PFSK-1 (cell line): ENCODE measurements around the gene PNKP.

Experiments
- FOXP2 ChIP-seq: optimal IDR thresholded peaks from 2 replicates; pipeline ENCODE3; 2011; ENCODE audit warnings: borderline replicate concordance, control low read depth, inconsistent platforms; ENCODE audit not compliant: insufficient read depth; ENCODE audit errors: extremely low read length, extremely low read depth
- POLR2AphosphoS5 ChIP-seq: IDR thresholded peaks from 2 replicates; pipeline ENCODE4 v1.6.1; 2012; ENCODE audit warnings: low read depth, mild to moderate bottlenecking, control low read depth, low read length, moderate library complexity
- REST ChIP-seq, 2 experiments: IDR thresholded peaks; 2 replicates each; pipeline versions ENCODE4 v1.6.1 to v1.8.0; 2011 to 2012; ENCODE audit warnings: low read depth in 2 of 2, low read length in 2 of 2, control low read depth in 1 of 2, inconsistent platforms in 1 of 2, mild to moderate bottlenecking in 1 of 2, moderate library complexity in 1 of 2; ENCODE audit not compliant: insufficient read depth in 1 of 2
- SIN3A ChIP-seq: IDR thresholded peaks from 2 replicates; pipeline ENCODE4 v1.6.1; 2012; ENCODE audit warnings: mild to moderate bottlenecking, low read length, moderate library complexity, borderline replicate concordance; ENCODE audit not compliant: insufficient read depth
- TAF1 ChIP-seq: IDR thresholded peaks from 2 replicates; pipeline ENCODE4 v1.6.1; 2012; ENCODE audit warnings: low read length, control low read depth, borderline replicate concordance; ENCODE audit not compliant: insufficient read depth

The PNKP gene

GRCh38 chr19:49846408-49846807, 21.0 kb downstream of the PNKP start:
- TF ChIP-seq FOXP2 (no peak), TAF1 (no peak), SIN3A (no peak), REST (IDR thresholded peaks at IDR 0.05; ENCODE audit: insufficient read depth in 1 of 2, low read depth in 2 of 2, low read length in 2 of 2) (no peak), POLR2AphosphoS5 (no peak)

- TF ChIP-seq REST (IDR thresholded peaks at IDR 0.05; ENCODE audit: insufficient read depth in 1 of 2, low read depth in 2 of 2, low read length in 2 of 2), result no peak
- TF ChIP-seq POLR2AphosphoS5, result no peak
- TF ChIP-seq SIN3A, result no peak
These were observed 22.0 kb downstream of the PNKP start for GRCh38 chr19:49845414-49845813.

GRCh38 chr19:49844138-49845095, 23.0 kb downstream of the PNKP start:
- no peak for TF ChIP-seq FOXP2
- no peak for TF ChIP-seq SIN3A
- no peak for TF ChIP-seq TAF1
- TF ChIP-seq REST (IDR thresholded peaks at IDR 0.05; ENCODE audit: insufficient read depth in 1 of 2, low read depth in 2 of 2, low read length in 2 of 2), result no peak
- no peak for TF ChIP-seq POLR2AphosphoS5

- TF ChIP-seq TAF1 (no peak), FOXP2 (no peak), POLR2AphosphoS5 (no peak), REST (IDR thresholded peaks at IDR 0.05; ENCODE audit: insufficient read depth in 1 of 2, low read depth in 2 of 2, low read length in 2 of 2) (no peak), SIN3A (no peak)
These were observed 24.1 kb downstream of the PNKP start for GRCh38 chr19:49843265-49843664.
